BJ (cell line): ENCODE data around the gene IL12A. TPM values are rescaled to one million over a fixed set of nuclear protein-coding genes. Genes with fewer than 3 reads are reported as not detected.
A peak's percentile ranks its signal among the peaks of the same experiment; 100 is the strongest.

Experiments
- CTCF ChIA-PET: fragments of 350-600 bp; formaldehyde crosslinking; extraction: SDS; loops from one replicate; lab custom pipeline; 2021; ENCODE audit warnings: antibody characterized with exemption, inconsistent platforms; lab: Yijun Ruan, JAX
- POLR2A ChIA-PET: fragments of 300-600 bp; sonication (Branson Sonifier 250); formaldehyde crosslinking; extraction: SDS; loops from one replicate; lab custom pipeline; 2021; ENCODE audit warnings: antibody characterized with exemption; lab: Charles Lee
- DNase-seq: peaks from one replicate; pipeline ENCODE4 v3.0.0-alpha.2; 2011; ENCODE audit warnings: low read depth
- H3K27me3 ChIP-seq: 2 replicates; pipeline ENCODE4 v1.6.0; 2011; ENCODE audit warnings: low read length; ENCODE audit not compliant: control insufficient read depth, insufficient read depth
- H3K36me3 ChIP-seq: 2 replicates; pipeline ENCODE4 v1.5.1; 2011; ENCODE audit warnings: low read length; ENCODE audit not compliant: control insufficient read depth, insufficient read depth
- H3K4me3 ChIP-seq: 2 replicates; pipeline ENCODE4 v1.5.1; 2011; ENCODE audit warnings: low read depth, mild to moderate bottlenecking, control low read depth, low read length
- CTCF ChIP-seq: IDR thresholded peaks from 2 replicates; pipeline ENCODE4 v1.5.1; 2011; ENCODE audit warnings: low read depth, mild to moderate bottlenecking, control low read depth, inconsistent platforms, low read length, moderate library complexity; ENCODE audit not compliant: insufficient read depth
- polyA minus RNA-seq: library from RNA; depleted of rRNA, polyadenylated mRNA; stranded (reverse); fragments of >200 nt; gene quantifications from 2 replicates; pipeline ENCODE4 v1.2.3, GENCODE V29; 2011; rRNA and poly(A)+ RNA removed
- polyA plus RNA-seq: library from polyadenylated mRNA; depleted of rRNA; stranded (reverse); fragments of >200 nt; gene quantifications from 2 replicates; pipeline ENCODE4 v1.2.3, GENCODE V29; 2011; rRNA removed

IL12A gene
- polyA plus RNA-seq (0.38 and 0.50 TPM in 2 replicates), polyA minus RNA-seq (0.24 TPM in 1 of 2 replicates, not detected in the other)

GRCh38 chr3:159988617-159989271, at the start of gene IL12A:
Gene IL12A, plus strand, starts transcription at chr3:159988835.
- no peak for DNase-seq
- TF ChIP-seq CTCF: peak; percentile 98
- H3K4me3 ChIP-seq: peak within 1 kb of the TSS; percentile 64

GRCh38 chr3:159941038-159942000, 47.3 kb upstream of the IL12A start:
- ChIA-PET POLR2A (no interaction called here), CTCF (interaction anchor here (0.6 to 1.8 kb wide), 3 partner anchors 11 to 88 kb away, joined by 3 to 7 read pairs (median 4); no protein-coding TSS in a partner anchor)
- no peak overlapping the region for H3K4me3 ChIP-seq
- H3K36me3 ChIP-seq: no peaks in the 10 kb centered on the region
- no peak for TF ChIP-seq CTCF
- no peaks in the 10 kb centered on the region for H3K27me3 ChIP-seq
- DNase-seq: no peak

More at GRCh38 chr3:159988617-159989271, at the start of gene IL12A:
- Histone ChIP-seq H3K36me3 (no peaks in the 10 kb centered on the region), H3K27me3 (no peaks in the 10 kb centered on the region)
- ChIA-PET POLR2A (no interaction called here), CTCF (interaction anchor here (0.6 to 8.4 kb wide), 30 partner anchors 8 to 728 kb away, joined by 3 to 91 read pairs (median 5); no protein-coding TSS in a partner anchor)

- DNase-seq: no peak
- ChIA-PET POLR2A (no interaction called here), CTCF (interaction anchor here (0.9 to 1.9 kb wide), 4 partner anchors 16 to 62 kb away, joined by 3 to 7 read pairs (median 4); partner anchors contain the start of gene IL12A)
- Histone ChIP-seq H3K4me3 (no peak overlapping the region), H3K36me3 (no peaks in the 10 kb centered on the region), H3K27me3 (no peaks in the 10 kb centered on the region)
- TF ChIP-seq CTCF: no peak
Measured at GRCh38 chr3:159944781-159945180, 43.9 kb upstream of the IL12A start.

GRCh38 chr3:159945930-159946329, 42.7 kb upstream of the IL12A start:
- Histone ChIP-seq H3K36me3 (no peaks in the 10 kb centered on the region), H3K4me3 (no peak overlapping the region), H3K27me3 (no peaks in the 10 kb centered on the region)
- POLR2A ChIA-PET: no interaction called here
- TF ChIP-seq CTCF: no peak
- CTCF ChIA-PET: interaction anchor here (1.2 to 1.7 kb wide), 6 partner anchors 9 to 93 kb away, joined by 4 to 11 read pairs (median 5); partner anchors contain the start of gene IL12A
- DNase-seq: no peak
